Adrenal gland (tissue), 12 donors: ENCODE measurements around the gene CISH. TPM values are rescaled to one million over a fixed set of nuclear protein-coding genes. Genes with fewer than 3 reads are reported as not detected.

Experiments used
- DNase-seq, 7 donors: peaks; one replicate each; pipeline ENCODE4 v3.0.0-alpha.2; 2019 to 2020
- H3K27ac ChIP-seq, 5 donors: fragments of 200-600 bp; sonication (generic) in 4 of 5; 1 replicate in 3 of 5; 2 replicates in 2 of 5; pipeline versions ENCODE4 v1.5.1 to v1.8.0; 2016 to 2020; ENCODE audit warnings: mild to moderate bottlenecking in 1 of 5
- H3K27me3 ChIP-seq: fragments of 200-600 bp; 2 replicates; pipeline ENCODE4 v1.8.0; 2021
- H3K36me3 ChIP-seq, 2 donors: fragments of 200-600 bp; replicated peaks in 1 of 2; 1 replicate in 1 of 2; 2 replicates in 1 of 2; pipeline versions ENCODE4 v1.5.1 to v1.8.0; 2018 to 2022
- H3K4me1 ChIP-seq, 2 donors: fragments of 200-600 bp; replicated peaks in 1 of 2; 1 replicate in 1 of 2; 2 replicates in 1 of 2; pipeline versions ENCODE4 v1.5.1 to v1.8.0; 2018 to 2021
- H3K4me3 ChIP-seq, 4 donors: fragments of 200-600 bp; sonication (generic) in 3 of 4; one replicate each; pipeline ENCODE4 v1.5.1; 2016 to 2018
- H3K9me3 ChIP-seq, 3 donors: fragments of 200-600 bp; sonication (generic) in 1 of 3; replicated peaks in 1 of 3; 1 replicate in 2 of 3; 2 replicates in 1 of 3; pipeline versions ENCODE4 v1.5.1 to v1.8.0; 2016 to 2021
- CTCF ChIP-seq, 6 experiments: fragments of 450-650 bp in 4 of 6; fragments of 200-600 bp in 2 of 6; sonication (generic) in 1 of 6; IDR thresholded peaks; 1 replicate in 5 of 6; 2 replicates in 1 of 6; pipeline versions ENCODE4 v1.5.1 to v1.8.0; 2016 to 2021; ENCODE audit warnings: antibody characterized with exemption in 6 of 6, mild to moderate bottlenecking in 2 of 6, moderate library complexity in 1 of 6
- POLR2A ChIP-seq, 2 donors: fragments of 450-650 bp; IDR thresholded peaks; one replicate each; pipeline ENCODE4 v1.6.1; 2017; ENCODE audit warnings: antibody characterized with exemption in 2 of 2, mild to moderate bottlenecking in 2 of 2, moderate library complexity in 1 of 2
- WGBS, 4 donors: extraction: QIAGEN DNeasy Blood & Tissue Kit in 2 of 4; methylation state at CpG; one replicate each; pipeline versions ENCODE4 v1.1.5 to v1.1.7; 2013 to 2017; 5-methylcytosine and 5-hydroxymethylcytosine counted together
- intact Hi-C, 2 donors: fragments of 100-400 bp; cut with DNase I; formaldehyde crosslinking; loops; one replicate each; pipeline versions ENCODE4 v1.14.1 to v1.15.0; 2022 to 2023
- polyA plus RNA-seq, 3 donors: library from polyadenylated mRNA; stranded (reverse); fragments of 200-250 nt in 2 of 3; fragments of 350-450 nt in 1 of 3; fragmentation: Illumina TruSeq in 1 of 3; extraction: RNeasy Lipid Tissue Mini Kit (QIAGEN cat#74804) in 1 of 3; gene quantifications; one replicate each; pipeline ENCODE4 v1.2.3, GENCODE V29; 2013 to 2014
- total RNA-seq, 9 donors: library from RNA; depleted of rRNA in 4 of 9; stranded (reverse); fragments of >200 nt in 4 of 9; fragments of 120-200 nt in 1 of 9; fragmentation: NEBNext Ultra II Directional in 1 of 9; extraction: Animal tissue kit (Norgen Biotek cat#: 25700) in 1 of 9; gene quantifications; one replicate each; pipeline versions ENCODE4 v1.1.0 to v1.2.4, GENCODE V29; 2013 to 2023
- donor health status: healthy with polysubstance abuse.
- donor health status: Bipolar disorder and iron deficiency.
- donor health status: DM: yes; HTN: yes; CAD: no.
- donor health status: DM: no; HTN: no; CAD: no.
- donor health status: DM: no; HTN: no; CAD: no.
- donor health status: DM: yes; HTN: yes; CAD: no.

CISH gene
- total and polyA plus RNA-seq, 12 donors, result 1.8 to 12.6 (median 5.1) TPM

- intact Hi-C loops, result no loop called here
- no peaks in the 10 kb centered on the region for H3K9me3 ChIP-seq
- H3K4me1 ChIP-seq, result peaks cover 7 to 29% of the 10 kb centered on the region in 2 donors
- 77 to 87% (median 81%) methylated on average over 3 to 5 of the region's 5 CpGs for WGBS, 4 donors
- H3K36me3 ChIP-seq, result peaks cover 0 to 18% of the 10 kb centered on the region in 2 donors
- no peaks in the 10 kb centered on the region for H3K27me3 ChIP-seq
- no peak overlapping the region for H3K27ac ChIP-seq
- TF ChIP-seq CTCF (IDR thresholded peaks at IDR 0.05) (no peak), POLR2A (IDR thresholded peaks at IDR 0.05) (no peak)
- H3K4me3 ChIP-seq, result no peak overlapping the region
- no peak for DNase-seq
Measured at GRCh38 chr3:50609071-50609762, 2.4 kb downstream of the CISH start.

GRCh38 chr3:50608278-50608677 is 3.3 kb downstream of the CISH start:
- H3K27ac ChIP-seq, result no peak overlapping the region
- no peaks in the 10 kb centered on the region for H3K9me3 ChIP-seq
- WGBS, 4 donors, result 84 to 100% (median 84%) methylated on average over 1 to 7 of the region's 7 CpGs
- DNase-seq, result no peak
- peaks cover 0 to 18% of the 10 kb centered on the region in 2 donors for H3K36me3 ChIP-seq
- H3K27me3 ChIP-seq, result no peaks in the 10 kb centered on the region
- no peak overlapping the region for H3K4me3 ChIP-seq
- TF ChIP-seq POLR2A (IDR thresholded peaks at IDR 0.05) (no peak), CTCF (IDR thresholded peaks at IDR 0.05) (no peak)
- H3K4me1 ChIP-seq, result peaks cover 7 to 29% of the 10 kb centered on the region in 2 donors
- intact Hi-C loops, result no loop called here

GRCh38 chr3:50607271-50608091 is 4.1 kb downstream of the CISH start:
- H3K36me3 ChIP-seq, result peaks cover 0 to 18% of the 10 kb centered on the region in 2 donors
- no peaks in the 10 kb centered on the region for H3K9me3 ChIP-seq
- WGBS, 4 donors, result 82 to 96% (median 90%) methylated on average over 16 to 29 of the region's 29 CpGs
- H3K4me3 ChIP-seq, result no peak overlapping the region
- no peak overlapping the region for H3K27ac ChIP-seq
- H3K27me3 ChIP-seq, result no peaks in the 10 kb centered on the region
- TF ChIP-seq POLR2A (IDR thresholded peaks at IDR 0.05), result no peak
- no peak for TF ChIP-seq CTCF (IDR thresholded peaks at IDR 0.05)
- intact Hi-C loops, result no loop called here
- no peak for DNase-seq
- H3K4me1 ChIP-seq, result peaks cover 9 to 27% of the 10 kb centered on the region in 2 donors

- no peaks in the 10 kb centered on the region for H3K27me3 ChIP-seq
- no peak for DNase-seq
- WGBS, 4 donors, result 64 to 67% (median 65%) methylated on average over 6 of the region's 6 CpGs
- H3K36me3 ChIP-seq, result peaks cover 0 to 18% of the 10 kb centered on the region in 2 donors
- H3K9me3 ChIP-seq, result no peaks in the 10 kb centered on the region
- intact Hi-C loops, result no loop called here
- no peak overlapping the region for H3K27ac ChIP-seq
- TF ChIP-seq CTCF (IDR thresholded peaks at IDR 0.05), result no peak
- no peak for TF ChIP-seq POLR2A (IDR thresholded peaks at IDR 0.05)
- H3K4me3 ChIP-seq, result no peak overlapping the region
- peaks cover 18 to 31% of the 10 kb centered on the region in 2 donors for H3K4me1 ChIP-seq
Measured at GRCh38 chr3:50606596-50606995, 5.0 kb downstream of the CISH start.
